SK-N-MC (cell line): ENCODE data around the gene SORBS1.

Experiments used
- DNase-seq: peaks from one replicate; pipeline ENCODE4 v3.0.0-alpha.2; 2011; ENCODE audit warnings: low read depth, low spot score
- H3K27ac ChIP-seq: fragments of 200-600 bp; sonication (generic); 2 replicates; pipeline ENCODE4 v1.5.1; 2016; ENCODE audit warnings: mixed run types
- H3K36me3 ChIP-seq: fragments of 200-600 bp; sonication (generic); 2 replicates; pipeline ENCODE4 v1.6.1; 2017; ENCODE audit warnings: antibody characterized with exemption, low read length, mixed read lengths; ENCODE audit not compliant: insufficient read depth
- H3K4me3 ChIP-seq: fragments of 200-600 bp; sonication (generic); 2 replicates; pipeline ENCODE4 v1.5.1; 2016
- H3K9ac ChIP-seq: fragments of 200-600 bp; sonication (generic); 2 replicates; pipeline ENCODE4 v1.8.0; 2017; ENCODE audit warnings: mixed run types, mixed read lengths; ENCODE audit not compliant: insufficient read length
- H3K9me3 ChIP-seq: fragments of 200-600 bp; sonication (generic); 2 replicates; pipeline ENCODE4 v1.6.1; 2017; ENCODE audit warnings: low read depth, mild to moderate bottlenecking, antibody characterized with exemption, low read length, moderate library complexity, mixed read lengths
- EZH2 ChIP-seq: fragments of 200-600 bp; sonication (generic); IDR thresholded peaks from one replicate; pipeline ENCODE4 v1.6.1; 2017; ENCODE audit warnings: antibody characterized with exemption
- FOXP2 ChIP-seq: optimal IDR thresholded peaks from 2 replicates; pipeline ENCODE3; 2011; ENCODE audit warnings: mild to moderate bottlenecking, moderate library complexity; ENCODE audit not compliant: insufficient read depth; ENCODE audit errors: extremely low read length, control extremely low read depth
- POLR2AphosphoS5 ChIP-seq: IDR thresholded peaks from 2 replicates; pipeline ENCODE4 v1.6.1; 2012; ENCODE audit warnings: mild to moderate bottlenecking, low read depth, low read length, borderline replicate concordance

Gene SORBS1

GRCh38 chr10:95425592-95426465 is 135.3 kb downstream of the SORBS1 start:
- no peak overlapping the region for H3K4me3 ChIP-seq

GRCh38 chr10:95423164-95424005 is 137.8 kb downstream of the SORBS1 start:
- no peak overlapping the region for H3K9ac ChIP-seq
- no peaks in the 10 kb centered on the region for H3K9me3 ChIP-seq
- no peak overlapping the region for H3K4me3 ChIP-seq
- no peak overlapping the region for H3K27ac ChIP-seq
- DNase-seq: no peak
- no peaks in the 10 kb centered on the region for H3K36me3 ChIP-seq
- no peak for TF ChIP-seq POLR2AphosphoS5
- no peak for TF ChIP-seq EZH2
- no peak for TF ChIP-seq FOXP2

More at GRCh38 chr10:95425592-95426465, 135.3 kb downstream of the SORBS1 start:
- no peaks in the 10 kb centered on the region for H3K9me3 ChIP-seq
- TF ChIP-seq EZH2: no peak
- no peak for TF ChIP-seq POLR2AphosphoS5
- TF ChIP-seq FOXP2: no peak
- DNase-seq: no peak
- H3K36me3 ChIP-seq: no peaks in the 10 kb centered on the region
- H3K27ac ChIP-seq: no peak overlapping the region
- no peak overlapping the region for H3K9ac ChIP-seq

- Histone ChIP-seq H3K4me3 (no peak overlapping the region), H3K36me3 (no peaks in the 10 kb centered on the region), H3K9me3 (no peaks in the 10 kb centered on the region), H3K9ac (no peak overlapping the region), H3K27ac (no peak overlapping the region)
- DNase-seq: no peak
- TF ChIP-seq FOXP2: no peak
- no peak for TF ChIP-seq POLR2AphosphoS5
- no peak for TF ChIP-seq EZH2
Measured at GRCh38 chr10:95422233-95422632, 138.9 kb downstream of the SORBS1 start.

- Histone ChIP-seq H3K4me3 (no peak overlapping the region), H3K27ac (no peak overlapping the region), H3K36me3 (no peaks in the 10 kb centered on the region), H3K9ac (no peak overlapping the region), H3K9me3 (no peaks in the 10 kb centered on the region)
- TF ChIP-seq FOXP2 (no peak), EZH2 (no peak), POLR2AphosphoS5 (no peak)
- DNase-seq: no peak
Measured at GRCh38 chr10:95421782-95422181, 139.4 kb downstream of the SORBS1 start.

- Histone ChIP-seq H3K9ac (no peak overlapping the region), H3K4me3 (no peak overlapping the region), H3K36me3 (no peaks in the 10 kb centered on the region), H3K27ac (no peak overlapping the region), H3K9me3 (no peaks in the 10 kb centered on the region)
- TF ChIP-seq EZH2 (no peak), FOXP2 (no peak), POLR2AphosphoS5 (no peak)
- no peak for DNase-seq
Measured at GRCh38 chr10:95419399-95419798, 141.8 kb downstream of the SORBS1 start.

- Histone ChIP-seq H3K9me3 (no peaks in the 10 kb centered on the region), H3K4me3 (no peak overlapping the region), H3K27ac (no peak overlapping the region), H3K9ac (no peak overlapping the region), H3K36me3 (no peaks in the 10 kb centered on the region)
- DNase-seq: no peak
- TF ChIP-seq POLR2AphosphoS5 (no peak), EZH2 (no peak), FOXP2 (no peak)
Measured at GRCh38 chr10:95416973-95417372, 144.2 kb downstream of the SORBS1 start.

- DNase-seq: no peak
- H3K9ac ChIP-seq: no peak overlapping the region
- TF ChIP-seq POLR2AphosphoS5 (no peak), FOXP2 (no peak), EZH2 (no peak)
- H3K27ac ChIP-seq: no peak overlapping the region
- H3K4me3 ChIP-seq: no peak overlapping the region
- H3K36me3 ChIP-seq: no peaks in the 10 kb centered on the region
- no peaks in the 10 kb centered on the region for H3K9me3 ChIP-seq
Measured at GRCh38 chr10:95416270-95416669, 144.9 kb downstream of the SORBS1 start.

GRCh38 chr10:95415621-95416031 is 145.5 kb downstream of the SORBS1 start:
- Histone ChIP-seq H3K27ac (no peak overlapping the region), H3K9ac (no peak overlapping the region), H3K4me3 (no peak overlapping the region), H3K9me3 (no peaks in the 10 kb centered on the region), H3K36me3 (no peaks in the 10 kb centered on the region)
- TF ChIP-seq POLR2AphosphoS5: no peak
- no peak for TF ChIP-seq FOXP2
- TF ChIP-seq EZH2: no peak
- DNase-seq: no peak
